Cardiac atrium fibroblast (primary cell): ENCODE results near the gene FGF21. TPM values are rescaled to one million over a fixed set of nuclear protein-coding genes. Genes with fewer than 3 reads are reported as not detected.

Experiments
- total RNA-seq: library from RNA; depleted of rRNA; stranded (reverse); fragments of >200 nt; gene quantifications from 2 replicates; pipeline ENCODE4 v1.2.3, GENCODE V29; 2015

The FGF21 gene, protein sequence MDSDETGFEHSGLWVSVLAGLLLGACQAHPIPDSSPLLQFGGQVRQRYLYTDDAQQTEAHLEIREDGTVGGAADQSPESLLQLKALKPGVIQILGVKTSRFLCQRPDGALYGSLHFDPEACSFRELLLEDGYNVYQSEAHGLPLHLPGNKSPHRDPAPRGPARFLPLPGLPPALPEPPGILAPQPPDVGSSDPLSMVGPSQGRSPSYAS
- not detected in 2 replicates for total RNA-seq

DNA sequence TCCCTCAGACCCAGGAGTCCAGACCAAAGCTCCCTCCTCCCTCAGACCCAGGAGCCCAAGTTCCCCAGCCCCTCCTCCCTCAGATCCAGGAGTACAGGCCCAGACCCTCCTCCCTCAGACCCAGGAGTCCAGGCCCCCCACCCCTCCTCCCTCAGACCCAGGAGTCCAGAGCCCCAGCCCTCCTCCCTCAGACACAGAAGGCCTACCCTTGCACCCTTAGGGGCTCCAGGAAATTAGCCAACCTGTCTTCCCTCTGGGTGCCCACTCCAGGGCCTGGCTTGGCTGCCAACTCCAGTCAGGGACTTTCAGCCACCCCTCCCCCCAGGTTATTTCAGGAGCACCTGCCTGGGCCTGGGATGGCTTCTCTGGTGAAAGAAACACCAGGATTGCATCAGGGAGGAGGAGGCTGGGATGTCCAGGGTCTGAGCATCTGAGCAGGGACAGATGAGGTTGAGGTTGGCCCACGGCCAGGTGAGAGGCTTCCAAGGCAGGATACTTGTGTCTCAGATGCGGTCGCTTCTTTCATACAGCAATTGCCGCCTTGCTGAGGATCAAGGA lies at the start of gene FGF21:
Gene FGF21 (plus strand): TSS at position 441 of the 558 bp plus-strand sequence. CDS start 713 bp downstream, outside the sequence.

DNA sequence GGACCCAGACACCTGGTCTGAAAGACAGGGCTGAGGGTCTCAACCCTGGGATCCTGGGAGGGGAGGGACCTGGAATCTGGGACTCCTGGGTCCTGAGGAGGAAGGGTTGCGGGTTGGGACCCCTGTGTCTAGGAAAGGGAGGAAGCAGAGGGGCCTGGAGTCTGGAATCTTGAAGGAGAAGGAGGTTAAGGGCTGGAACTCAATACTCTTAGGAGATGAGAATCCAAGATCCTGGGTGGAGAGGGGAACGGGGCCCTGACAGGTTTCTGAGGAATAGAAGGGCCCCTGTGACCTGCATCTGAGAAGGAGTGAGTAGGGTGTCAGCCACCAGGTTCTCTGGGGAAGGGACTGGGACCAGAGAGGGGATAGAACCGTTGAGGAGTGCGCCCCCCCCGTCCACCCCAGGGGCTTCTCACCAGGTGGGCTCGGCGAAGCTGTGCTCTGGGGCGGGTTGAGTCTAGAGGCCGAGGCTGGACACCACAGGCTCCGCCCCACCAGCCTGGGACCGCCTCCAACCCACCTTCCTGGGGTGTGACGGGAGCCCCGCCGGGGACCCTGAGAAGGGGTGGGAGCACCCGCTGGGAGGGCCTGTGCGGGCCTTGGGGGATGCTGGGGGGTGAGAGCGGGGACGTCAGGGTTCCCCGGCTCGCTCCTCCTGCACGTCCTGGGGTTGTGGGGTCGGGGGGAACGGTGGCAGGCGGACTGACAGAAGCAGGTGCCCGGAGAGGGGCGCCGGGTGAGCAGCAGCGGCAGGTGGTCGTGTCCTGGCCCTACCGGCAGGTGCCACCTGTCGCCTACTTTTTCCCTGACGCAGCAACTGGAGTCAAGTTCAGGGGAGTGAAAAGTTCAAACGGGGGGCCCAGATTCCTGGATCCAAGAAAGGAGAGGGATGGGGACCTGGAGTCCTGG lies 35.8 kb upstream of the FGF21 start, which contains the start of gene MAMSTR:
Gene MAMSTR (minus strand): TSS at position 463 of the 909 bp plus-strand sequence. CDS start 694 bp downstream, outside the sequence.

DNA sequence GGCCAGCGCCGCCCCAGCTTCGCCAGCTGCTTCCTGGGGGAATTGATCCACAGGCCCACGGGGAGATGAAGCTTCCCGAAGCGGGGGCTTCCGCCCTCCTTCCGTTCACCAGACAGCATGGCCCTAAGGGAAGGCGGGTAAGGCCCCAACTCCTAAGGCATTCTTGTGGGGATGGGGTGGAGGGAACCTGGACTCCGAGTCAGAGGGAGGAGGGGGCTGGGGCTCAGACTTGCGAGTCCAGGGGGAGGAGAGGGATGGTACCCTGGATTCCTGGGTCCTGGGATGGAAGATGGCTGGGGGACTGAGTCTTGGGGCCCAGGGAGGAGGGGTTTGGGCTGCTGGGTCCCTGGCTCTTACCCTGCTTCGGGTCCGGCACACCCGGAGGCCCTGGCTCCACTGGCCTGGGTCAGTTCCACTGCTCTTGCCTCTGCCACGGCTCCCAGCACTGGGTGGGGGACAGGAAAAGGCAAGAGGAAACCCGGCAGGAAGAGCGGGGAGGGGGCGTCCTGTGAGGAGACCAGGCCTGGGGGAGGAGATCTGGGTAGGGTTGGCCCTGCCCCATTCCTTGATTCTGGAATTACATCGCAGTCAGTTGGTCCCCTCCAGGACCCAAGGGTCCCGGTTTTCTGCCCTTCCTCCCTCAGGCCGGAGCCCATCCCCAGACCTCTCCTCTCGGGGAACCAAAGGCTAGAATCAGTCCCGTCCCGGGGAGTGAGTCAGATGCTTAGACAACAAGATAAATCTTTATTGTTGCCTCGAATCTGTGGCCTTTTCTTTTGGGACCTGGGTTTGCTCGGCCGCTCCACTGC lies 15.0 kb upstream of the FGF21 start, which contains the start of gene RASIP1:
Gene RASIP1 (minus strand): TSS at position 447 of the 809 bp plus-strand sequence. CDS start 328 bp downstream, at position 119.

DNA sequence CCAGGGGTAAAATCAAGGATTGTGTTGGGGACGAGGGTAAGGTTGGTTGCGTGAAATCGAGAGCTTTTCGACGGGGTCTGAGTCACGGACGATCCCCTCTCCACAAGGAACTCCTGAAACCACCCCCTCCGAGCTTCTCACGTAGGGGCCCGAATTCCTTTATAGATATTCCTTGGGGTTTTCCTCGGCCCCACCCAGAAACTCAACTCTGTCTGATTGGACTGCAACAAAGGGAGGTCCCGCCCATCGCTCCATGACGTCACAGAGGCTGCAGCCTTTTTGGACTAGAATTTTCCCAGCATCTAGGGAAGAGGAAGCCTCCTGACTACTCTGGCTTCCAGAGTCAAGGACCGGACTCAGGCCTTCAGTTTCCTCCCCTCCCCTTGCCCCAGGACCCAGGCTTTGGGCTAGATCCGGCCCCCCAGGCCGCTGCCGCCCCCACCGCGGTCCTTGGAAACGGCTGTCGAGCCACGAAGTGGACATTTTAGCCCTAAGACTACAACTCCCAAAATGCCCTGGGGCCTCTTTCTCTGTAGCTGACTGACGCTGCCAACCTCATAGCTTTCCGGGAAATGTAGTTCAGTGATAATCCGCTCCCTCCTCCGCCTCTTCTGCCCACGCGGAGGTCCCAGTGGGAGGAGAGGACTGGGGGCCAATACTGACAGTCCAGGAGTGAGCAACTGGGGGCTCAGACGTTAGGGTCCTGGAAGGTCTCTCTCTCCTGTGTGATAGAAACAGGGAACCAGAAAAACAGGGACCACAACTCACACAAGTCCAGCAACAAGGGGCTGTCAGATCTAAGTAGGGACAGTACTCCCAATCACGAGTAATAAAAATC lies 8.4 kb upstream of the FGF21 start, which contains the start of gene IZUMO1:
Gene IZUMO1 (minus strand): TSS at position 172 of the 838 bp plus-strand sequence. CDS start 1,050 bp downstream, outside the sequence.

DNA sequence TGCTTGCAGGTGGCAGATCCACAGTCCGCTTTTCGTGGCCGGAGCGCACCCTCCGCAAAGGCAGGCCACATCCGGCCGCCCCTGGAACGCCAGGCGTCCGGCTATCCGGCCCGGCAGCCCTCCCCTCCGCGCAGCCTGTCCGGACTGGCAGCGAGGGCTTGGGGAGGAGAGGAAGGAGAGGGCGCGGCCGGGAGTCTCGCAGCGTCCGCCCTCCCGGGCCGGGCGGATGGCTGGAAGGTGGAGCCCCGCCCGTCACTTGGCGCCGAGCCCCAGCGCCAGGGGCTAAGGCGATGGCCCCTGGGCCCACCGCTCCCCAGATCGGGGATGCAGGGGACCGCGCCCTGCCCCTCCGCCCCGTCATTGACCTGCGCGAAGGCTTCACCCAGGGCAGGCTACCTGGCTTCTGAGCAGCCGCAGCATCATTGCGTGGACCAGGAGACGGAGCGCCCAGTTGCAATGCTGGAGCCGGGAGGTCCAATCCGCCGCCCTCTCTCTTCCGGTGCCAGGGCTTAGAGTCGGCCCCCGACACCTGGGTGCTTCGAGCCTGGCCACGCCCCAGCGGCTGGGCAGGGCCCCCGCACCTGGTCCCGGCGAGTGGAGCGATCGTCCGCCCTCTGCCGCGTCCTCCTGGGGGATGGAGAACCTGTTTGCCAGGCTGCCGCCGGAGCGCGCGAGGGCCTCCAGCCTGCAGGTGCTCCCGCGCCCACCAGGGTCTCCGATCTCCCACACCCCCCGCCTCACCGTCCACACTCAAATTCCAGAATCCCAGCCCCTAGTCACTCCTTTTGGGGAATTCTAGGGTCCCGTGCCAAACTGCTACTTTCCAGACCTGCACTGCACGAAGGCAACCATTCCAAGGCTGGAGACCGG lies 2.6 kb upstream of the FGF21 start, which contains the start of gene FUT1:
Gene FUT1 (minus strand): TSS at position 146 of the 870 bp plus-strand sequence. CDS start 1,360 bp downstream, outside the sequence.

Other genes starting within 250 kb of the FGF21 start
- 0.49 TPM in 1 of 2 replicates, not detected in the other for gene LMTK3, start 243.7 kb upstream of the FGF21 start, total RNA-seq
- not detected in 2 replicates for gene SULT2B1, start 203.4 kb upstream of the FGF21 start, total RNA-seq
- gene SPACA4, start 148.8 kb upstream of the FGF21 start, total RNA-seq, result not detected in 2 replicates
- gene FAM83E, start 140.4 kb upstream of the FGF21 start, total RNA-seq, result 0.32 TPM in 1 of 2 replicates, not detected in the other
- gene RPL18, start 136.3 kb upstream of the FGF21 start, total RNA-seq, result 2,406 and 2,632 TPM in 2 replicates
- 8.3 and 13.4 TPM in 2 replicates for gene SPHK2, start 136.0 kb upstream of the FGF21 start, total RNA-seq
- gene DBP, start 118.1 kb upstream of the FGF21 start, total RNA-seq, result 1.3 and 3.6 TPM in 2 replicates
- gene CA11, start 109.3 kb upstream of the FGF21 start, total RNA-seq, result 1.1 and 3.2 TPM in 2 replicates
- not detected in 2 replicates for gene NTN5, start 82.5 kb upstream of the FGF21 start, total RNA-seq
- not detected in 2 replicates for gene FUT2, start 59.6 kb upstream of the FGF21 start, total RNA-seq
- 0.32 and 0.72 TPM in 2 replicates for gene MAMSTR, start 35.8 kb upstream of the FGF21 start, total RNA-seq
- 2.2 and 3.4 TPM in 2 replicates for gene RASIP1, start 14.9 kb upstream of the FGF21 start, total RNA-seq
- not detected in 2 replicates for gene IZUMO1, start 8.6 kb upstream of the FGF21 start, total RNA-seq
- gene FUT1, start 2.9 kb upstream of the FGF21 start, total RNA-seq, result 0.32 and 1.1 TPM in 2 replicates
- 50.5 and 82.1 TPM in 2 replicates for gene BCAT2, start 55.5 kb downstream of the FGF21 start, total RNA-seq
- gene HSD17B14, start 81.0 kb downstream of the FGF21 start, total RNA-seq, result 0.49 and 1.8 TPM in 2 replicates
- gene PLEKHA4, start 113.1 kb downstream of the FGF21 start, total RNA-seq, result 9.7 and 28.4 TPM in 2 replicates
- gene PPP1R15A, start 116.9 kb downstream of the FGF21 start, total RNA-seq, result 51.0 and 87.6 TPM in 2 replicates
- 2.8 TPM in 1 of 2 replicates, not detected in the other for gene TULP2, start 143.2 kb downstream of the FGF21 start, total RNA-seq
- 580 and 629 TPM in 2 replicates for gene NUCB1, start 144.8 kb downstream of the FGF21 start, total RNA-seq
- not detected in 2 replicates for gene DHDH, start 178.2 kb downstream of the FGF21 start, total RNA-seq
- 85.0 and 99.0 TPM in 2 replicates for gene BAX, start 199.4 kb downstream of the FGF21 start, total RNA-seq
- gene FTL, start 209.8 kb downstream of the FGF21 start, total RNA-seq, result 7,567 and 8,205 TPM in 2 replicates
- gene GYS1, start 237.8 kb downstream of the FGF21 start, total RNA-seq, result 135 and 151 TPM in 2 replicates
- 155 and 181 TPM in 2 replicates for gene RUVBL2, start 238.4 kb downstream of the FGF21 start, total RNA-seq